ENCODE results near the gene OAF. TPM values are rescaled to one million over a fixed set of nuclear protein-coding genes. Genes with fewer than 3 reads are reported as not detected.

The OAF gene
- total and polyA plus RNA-seq, 9 of the 15 experiments (the other 6 are each of a cell fraction or from before 2014, with no cell fraction given), result 1.1 to 21.6 (median 7.5) TPM

DNA sequence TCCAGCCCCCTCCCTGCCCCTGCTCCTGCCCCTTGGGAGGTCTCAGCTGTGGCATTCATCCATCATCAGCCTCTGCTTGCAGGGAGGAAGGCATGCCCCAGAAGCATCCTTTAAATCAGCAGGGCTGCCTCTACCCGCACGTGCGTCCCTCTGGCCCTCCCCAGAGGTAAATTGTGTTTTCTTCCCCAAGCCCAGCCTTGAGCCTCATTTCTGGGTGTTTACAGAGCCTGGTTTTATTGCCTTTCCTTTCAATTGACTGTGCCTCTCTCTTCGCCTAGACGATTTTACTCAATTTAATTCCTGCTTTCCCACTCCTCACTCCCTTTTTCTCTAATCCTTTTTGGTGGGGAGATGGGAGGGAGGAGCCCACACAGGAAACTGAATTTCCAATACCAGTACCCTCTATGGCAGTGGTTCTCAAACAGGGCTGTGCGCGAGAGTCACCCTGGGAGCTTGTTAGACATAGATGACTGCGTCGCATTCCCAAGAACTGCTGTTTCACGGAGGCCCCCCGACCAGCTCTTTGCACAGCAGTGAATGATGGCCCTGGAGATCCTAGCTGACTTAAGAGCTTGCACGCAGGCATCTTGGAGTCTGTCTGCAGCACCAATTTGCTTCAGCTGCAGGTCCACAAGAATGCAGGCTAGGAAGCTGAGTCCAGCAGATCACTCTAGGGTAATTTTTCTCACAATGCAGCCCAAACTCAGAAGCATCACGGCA, 15.1 kb upstream of the OAF start:
- Histone ChIP-seq H3K27ac (ENCODE audit: extremely low read depth, low read depth, low read length) (no peak overlapping the region), H3K9me3 (replicated peaks; ENCODE audit: control insufficient read depth, insufficient read depth, low read depth, low read length) (no peaks in the 10 kb centered on the region), H3K27me3 (ENCODE audit: control insufficient read depth in 2 of 2, insufficient read depth in 2 of 2, low read length in 2 of 2) (peaks cover 41 to 79% of the 10 kb centered on the region in 2 experiments), H3K9ac (ENCODE audit: insufficient read depth in 1 of 2, low read depth in 2 of 2, low read length in 2 of 2) (no peak overlapping the region), H3K9me1 (ENCODE audit: control insufficient read depth, insufficient read depth, low read length) (peaks cover 2% of the 10 kb centered on the region), H3K79me2 (ENCODE audit: control insufficient read depth, insufficient read depth, low read length) (no peaks in the 10 kb centered on the region), H3K4me2 (ENCODE audit: insufficient read depth, low read length) (no peak overlapping the region), H3K4me3 (no peak overlapping the region), H4K20me1 (replicated peaks; ENCODE audit: control insufficient read depth, insufficient read depth, low read length) (peaks cover 10% of the 10 kb centered on the region), H2AFZ (ENCODE audit: low read depth, low read length) (no peak overlapping the region), H3K4me1 (replicated peaks in 1 of 2; ENCODE audit: control insufficient read depth in 2 of 2, insufficient read depth in 2 of 2, low read length in 2 of 2) (peaks cover 6% of the 10 kb centered on the region in 2 experiments; a peak in 2 of 5 replicates), H3K36me3 (ENCODE audit: control insufficient read depth, insufficient read depth, low read length) (no peaks in the 10 kb centered on the region)
- intact Hi-C loops (cut with micrococcal nuclease), result no loop called here
- no peak for TF ChIP-seq ETV6 (IDR thresholded peaks at IDR 0.05; ENCODE audit: borderline replicate concordance in 1 of 2, low read depth in 2 of 2, low read length in 1 of 2)
- TF ChIP-seq ETV6 (CRISPR knock-in tag; IDR thresholded peaks at IDR 0.05; ENCODE audit: borderline replicate concordance), result no peak
- TF ChIP-seq BHLHE40 (IDR thresholded peaks at IDR 0.05; ENCODE audit: low read length), result peak; percentile 11; the same call in 1 of the 2 replicates
- 16% methylated on average over 13 of the region's 13 CpGs for WGBS (ENCODE audit: insufficient coverage, low coverage, missing lambda C conversion rate)
- BruUV-seq (replicated peaks), result no TSS peak
- POLR2A ChIA-PET, result interaction anchor here (0.9 kb wide), 1 partner anchor 17 kb away, joined by 3 read pairs; no protein-coding TSS in a partner anchor
- ATAC-seq (no peak), DNase-seq (ENCODE audit: extremely low read depth in 1 of 4, low spot score in 3 of 4) (no peak), FAIRE-seq (no peak)
- CTCF ChIA-PET (ENCODE audit: low intra/inter-chr PET ratio), result no interaction called here
- in situ Hi-C loops (cut with MboI), result no loop called here

DNA sequence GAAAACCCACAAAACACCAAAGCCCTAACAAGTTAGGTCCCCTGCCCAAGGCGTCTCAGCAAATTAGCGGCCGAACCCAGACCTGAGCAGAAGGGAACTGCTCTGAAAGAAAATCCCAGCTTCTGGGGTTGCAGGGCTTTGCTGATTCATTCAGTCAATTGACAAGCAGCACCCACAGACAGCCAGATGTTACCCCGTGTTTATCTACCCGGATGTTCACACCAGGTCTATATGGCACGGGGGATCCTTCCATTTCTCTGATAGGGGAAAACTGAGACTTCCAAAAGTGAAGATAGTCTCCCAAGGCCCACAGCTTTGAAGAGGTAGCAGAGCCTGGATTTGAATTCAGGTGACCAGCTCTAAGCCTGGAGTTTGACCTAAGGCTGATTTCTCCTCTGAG, 14.0 kb upstream of the OAF start:
- FAIRE-seq, result no peak
- TF ChIP-seq MEIS2 (IDR thresholded peaks at IDR 0.05; ENCODE audit: partially characterized antibody), result no peak
- TF ChIP-seq, protein P1, sequence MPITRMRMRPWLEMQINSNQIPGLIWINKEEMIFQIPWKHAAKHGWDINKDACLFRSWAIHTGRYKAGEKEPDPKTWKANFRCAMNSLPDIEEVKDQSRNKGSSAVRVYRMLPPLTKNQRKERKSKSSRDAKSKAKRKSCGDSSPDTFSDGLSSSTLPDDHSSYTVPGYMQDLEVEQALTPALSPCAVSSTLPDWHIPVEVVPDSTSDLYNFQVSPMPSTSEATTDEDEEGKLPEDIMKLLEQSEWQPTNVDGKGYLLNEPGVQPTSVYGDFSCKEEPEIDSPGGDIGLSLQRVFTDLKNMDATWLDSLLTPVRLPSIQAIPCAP (CRISPR knock-in tag; IDR thresholded peaks at IDR 0.05; ENCODE audit: borderline replicate concordance), result no peak
- no peak for TF ChIP-seq FUS (optimal IDR thresholded peaks at IDR 0.05; ENCODE audit: low read depth, low read length)
- TF ChIP-seq, protein P2, sequence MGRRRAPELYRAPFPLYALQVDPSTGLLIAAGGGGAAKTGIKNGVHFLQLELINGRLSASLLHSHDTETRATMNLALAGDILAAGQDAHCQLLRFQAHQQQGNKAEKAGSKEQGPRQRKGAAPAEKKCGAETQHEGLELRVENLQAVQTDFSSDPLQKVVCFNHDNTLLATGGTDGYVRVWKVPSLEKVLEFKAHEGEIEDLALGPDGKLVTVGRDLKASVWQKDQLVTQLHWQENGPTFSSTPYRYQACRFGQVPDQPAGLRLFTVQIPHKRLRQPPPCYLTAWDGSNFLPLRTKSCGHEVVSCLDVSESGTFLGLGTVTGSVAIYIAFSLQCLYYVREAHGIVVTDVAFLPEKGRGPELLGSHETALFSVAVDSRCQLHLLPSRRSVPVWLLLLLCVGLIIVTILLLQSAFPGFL (CRISPR knock-in tag; IDR thresholded peaks at IDR 0.05), result no peak
- TF ChIP-seq TCF3 (CRISPR knock-in tag; IDR thresholded peaks at IDR 0.05), result peak; percentile 40; the same call in 1 of the 2 replicates
- no peak for TF ChIP-seq GABPB2 (CRISPR knock-in tag; conservative IDR thresholded peaks at IDR 0.05)
- no peak for TF ChIP-seq ZNF280A (IDR thresholded peaks at IDR 0.05; ENCODE audit: low read depth, partially characterized antibody)
- 0 out of 2 replicates have a peak, but pooled peaks have one; percentile 15 for TF ChIP-seq CBFA2T2 (conservative IDR thresholded peaks at IDR 0.05)
- peak; percentile 56; the same call in 1 of the 2 replicates for TF ChIP-seq CBFA2T3 (IDR thresholded peaks at IDR 0.05)

More for the DNA sequence above, 14.0 kb upstream of the OAF start:
- Histone ChIP-seq H3K9me1 (ENCODE audit: control insufficient read depth, insufficient read depth, low read length) (peaks cover 2% of the 10 kb centered on the region), H3K4me2 (ENCODE audit: insufficient read depth, low read length) (no peak overlapping the region), H3K36me3 (ENCODE audit: control insufficient read depth, insufficient read depth, low read length) (no peaks in the 10 kb centered on the region), H3K4me1 (replicated peaks in 1 of 2; ENCODE audit: control insufficient read depth in 2 of 2, insufficient read depth in 2 of 2, low read length in 2 of 2) (peaks cover 6% of the 10 kb centered on the region in 2 experiments; a peak in 2 of 5 replicates), H3K4me3 (no peak overlapping the region), H3K9ac (ENCODE audit: insufficient read depth in 1 of 2, low read depth in 2 of 2, low read length in 2 of 2) (no peak overlapping the region), H3K79me2 (ENCODE audit: control insufficient read depth, insufficient read depth, low read length) (no peaks in the 10 kb centered on the region), H4K20me1 (replicated peaks; ENCODE audit: control insufficient read depth, insufficient read depth, low read length) (peaks cover 10% of the 10 kb centered on the region), H3K9me3 (replicated peaks; ENCODE audit: control insufficient read depth, insufficient read depth, low read depth, low read length) (no peaks in the 10 kb centered on the region), H3K27ac (ENCODE audit: extremely low read depth, low read depth, low read length) (no peak overlapping the region), H2AFZ (ENCODE audit: low read depth, low read length) (no peak overlapping the region), H3K27me3 (ENCODE audit: control insufficient read depth in 2 of 2, insufficient read depth in 2 of 2, low read length in 2 of 2) (peaks cover 39 to 68% of the 10 kb centered on the region in 2 experiments; a peak in 4 of 5 replicates)
- BruUV-seq (replicated peaks), result no TSS peak
- ATAC-seq, result peak; percentile 14; the same call in 1 of the 3 replicates
- ChIA-PET CTCF (ENCODE audit: low intra/inter-chr PET ratio) (no interaction called here), POLR2A (interaction anchor here (0.9 to 1.2 kb wide), 2 partner anchors 12 to 16 kb away, joined by 3 to 4 read pairs; no protein-coding TSS in a partner anchor)
- 0% methylated on average over 6 of the region's 6 CpGs for WGBS (ENCODE audit: insufficient coverage, low coverage, missing lambda C conversion rate)
- peak in 2 of 4 experiments; percentile 18 to 27 for DNase-seq (ENCODE audit: extremely low read depth in 1 of 4, low spot score in 3 of 4)
- in situ Hi-C loops (cut with MboI) (no loop called here), intact Hi-C loops (cut with micrococcal nuclease) (no loop called here)

Measured in K562 (cell line).